Measurements from ENCODE around the gene PCDHA8. TPM values are rescaled to one million over a fixed set of nuclear protein-coding genes. Genes with fewer than 3 reads are reported as not detected.
"Not testable (repeated sequence)": the region's sequence is repeated elsewhere in the genome, so short reads cannot be mapped to it uniquely, and the experiment has no call there.

Gene PCDHA8
- total and polyA plus RNA-seq, 10 of the 15 experiments (the other 5 are each of a cell fraction or from before 2014, with no cell fraction given), result not detected

- no peak for TF ChIP-seq ESRRA (IDR thresholded peaks at IDR 0.05; ENCODE audit: low read length)
- no peak for TF ChIP-seq IRF5 (IDR thresholded peaks at IDR 0.05; ENCODE audit: borderline replicate concordance)
- no peak for TF ChIP-seq MTA3 (IDR thresholded peaks at IDR 0.05; ENCODE audit: borderline replicate concordance, low read length)
Observed at GRCh38 chr5:140870221-140871201, 29.5 kb downstream of the PCDHA8 start (continued).

DNA sequence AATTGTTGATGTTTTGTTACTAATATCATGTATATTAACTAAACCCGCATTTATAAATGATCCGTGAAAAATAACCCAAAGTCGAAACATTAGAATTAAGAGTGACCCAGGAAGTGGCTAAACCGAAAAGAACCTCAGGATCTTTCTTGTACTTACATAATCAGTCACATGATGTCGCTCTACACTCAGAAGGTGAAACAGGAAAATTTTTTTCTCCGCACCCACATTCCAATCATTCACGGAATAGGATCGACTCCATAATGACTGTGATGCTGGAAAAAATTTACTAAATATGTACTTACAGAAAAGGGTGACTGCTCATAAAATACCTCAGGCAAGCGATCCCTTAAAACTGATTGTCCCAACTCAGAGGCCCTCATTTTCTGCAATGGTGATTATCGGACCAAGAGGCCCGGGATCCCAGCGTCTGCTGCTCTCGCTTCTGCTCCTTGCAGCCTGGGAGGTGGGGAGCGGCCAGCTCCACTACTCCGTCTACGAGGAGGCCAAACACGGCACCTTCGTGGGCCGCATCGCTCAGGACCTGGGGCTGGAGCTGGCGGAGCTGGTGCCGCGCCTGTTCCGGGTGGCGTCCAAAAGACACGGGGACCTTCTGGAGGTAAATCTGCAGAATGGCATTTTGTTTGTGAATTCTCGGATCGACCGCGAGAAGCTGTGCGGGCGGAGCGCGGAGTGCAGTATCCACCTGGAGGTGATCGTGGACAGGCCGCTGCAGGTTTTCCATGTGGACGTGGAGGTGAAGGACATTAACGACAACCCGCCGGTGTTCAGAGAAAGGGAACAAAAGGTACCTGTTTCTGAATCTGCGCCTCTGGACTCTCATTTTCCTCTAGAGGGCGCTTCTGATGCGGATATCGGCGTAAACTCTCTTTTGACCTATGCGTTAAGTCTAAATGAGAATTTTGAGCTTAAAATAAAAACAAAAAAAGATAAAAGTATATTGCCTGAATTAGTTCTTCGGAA, 34.4 kb downstream of the PCDHA8 start, which contains the start of gene PCDHA12:
TSS of gene PCDHA12 (plus strand) at position 224 of the 981 bp plus-strand sequence. CDS start at position 389, 165 bp downstream.
- BruUV-seq (replicated peaks), result no TSS peak
- 58% methylated on average over 45 of the region's 47 CpGs for WGBS (ENCODE audit: insufficient coverage, insufficient replicate concordance, low lambda C conversion rate, missing lambda C conversion rate)
- POLR2A ChIA-PET, result no interaction called here
- RAD21 ChIA-PET (ENCODE audit: unreplicated experiment), result no interaction called here
- H3K9ac ChIP-seq (ENCODE audit: control insufficient read depth, insufficient read depth, low read length), result no peak within 1 kb of the TSS
- no peaks in the 10 kb centered on the region for H3K36me3 ChIP-seq (ENCODE audit: control insufficient read depth in 2 of 2, insufficient read depth in 2 of 2, low read length in 1 of 2)
- SMC1A ChIA-PET (ENCODE audit: uncharacterized antibody, unreplicated experiment), result no interaction called here
- no peak within 1 kb of the TSS for H3K4me2 ChIP-seq (ENCODE audit: control insufficient read depth, insufficient read depth)
- FAIRE-seq (no peak), ATAC-seq (no peak), DNase-seq (ENCODE audit: low read depth, low spot score) (no peak)
- no peaks in the 10 kb centered on the region for H3K27me3 ChIP-seq (replicated peaks in 1 of 2; ENCODE audit: control insufficient read depth in 2 of 2, insufficient read depth in 2 of 2, low read length in 1 of 2)
- no peaks in the 10 kb centered on the region for H4K20me1 ChIP-seq (ENCODE audit: control insufficient read depth, insufficient read depth)
- intact Hi-C loops (cut with micrococcal nuclease; ENCODE audit: unreplicated experiment) (no loop called here), in situ Hi-C loops (cut with MboI) (no loop called here)
- no peak within 1 kb of the TSS for H2AFZ ChIP-seq (ENCODE audit: control insufficient read depth, low read depth, low read length)
- H3K4me1 ChIP-seq (ENCODE audit: control insufficient read depth, insufficient read depth, low read length), result no peaks in the 10 kb centered on the region
- TF ChIP-seq CBX3 (IDR thresholded peaks at IDR 0.05; ENCODE audit: borderline replicate concordance, low read depth) (no peak), RB1 (IDR thresholded peaks at IDR 0.05; ENCODE audit: borderline replicate concordance) (no peak)
- TF ChIP-seq, protein P1, sequence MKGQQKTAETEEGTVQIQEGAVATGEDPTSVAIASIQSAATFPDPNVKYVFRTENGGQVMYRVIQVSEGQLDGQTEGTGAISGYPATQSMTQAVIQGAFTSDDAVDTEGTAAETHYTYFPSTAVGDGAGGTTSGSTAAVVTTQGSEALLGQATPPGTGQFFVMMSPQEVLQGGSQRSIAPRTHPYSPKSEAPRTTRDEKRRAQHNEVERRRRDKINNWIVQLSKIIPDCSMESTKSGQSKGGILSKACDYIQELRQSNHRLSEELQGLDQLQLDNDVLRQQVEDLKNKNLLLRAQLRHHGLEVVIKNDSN (IDR thresholded peaks at IDR 0.05; ENCODE audit: borderline replicate concordance, extremely low read length, insufficient read depth, low read depth, low read length), result no peak
- H3K4me3 ChIP-seq, result no peak within 1 kb of the TSS
- CTCF ChIA-PET, result no interaction called here
- H3K79me2 ChIP-seq (ENCODE audit: control insufficient read depth, insufficient read depth, low read length), result no peaks in the 10 kb centered on the region
- H3K27ac ChIP-seq (ENCODE audit: control insufficient read depth, insufficient read depth), result no peak within 1 kb of the TSS
- H3K9me3 ChIP-seq (replicated peaks; ENCODE audit: control insufficient read depth, insufficient read depth, low read length), result no peaks in the 10 kb centered on the region; the same call in 2 of the 3 replicates

DNA sequence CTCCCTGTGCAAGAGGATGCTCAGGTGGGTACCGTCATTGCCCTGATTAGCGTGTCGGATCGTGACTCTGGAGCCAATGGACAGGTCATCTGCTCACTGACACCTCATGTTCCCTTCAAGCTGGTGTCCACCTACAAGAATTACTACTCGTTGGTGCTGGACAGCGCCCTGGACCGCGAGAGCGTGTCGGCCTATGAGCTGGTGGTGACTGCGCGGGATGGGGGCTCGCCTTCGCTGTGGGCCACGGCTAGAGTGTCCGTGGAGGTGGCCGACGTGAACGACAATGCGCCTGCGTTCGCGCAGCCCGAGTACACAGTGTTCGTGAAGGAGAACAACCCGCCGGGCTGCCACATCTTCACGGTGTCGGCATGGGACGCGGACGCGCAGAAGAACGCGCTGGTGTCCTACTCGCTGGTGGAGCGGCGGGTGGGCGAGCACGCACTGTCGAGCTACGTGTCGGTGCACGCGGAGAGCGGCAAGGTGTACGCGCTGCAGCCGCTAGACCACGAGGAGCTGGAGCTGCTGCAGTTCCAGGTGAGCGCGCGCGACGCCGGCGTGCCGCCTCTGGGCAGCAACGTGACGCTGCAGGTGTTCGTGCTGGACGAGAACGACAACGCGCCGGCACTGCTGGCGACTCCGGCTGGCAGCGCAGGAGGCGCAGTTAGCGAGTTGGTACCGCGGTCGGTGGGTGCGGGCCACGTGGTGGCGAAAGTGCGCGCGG, 35.7 kb downstream of the PCDHA8 start:
- H3K9me3 ChIP-seq (replicated peaks; ENCODE audit: control insufficient read depth, insufficient read depth, low read length); H3K4me2 ChIP-seq (ENCODE audit: control insufficient read depth, insufficient read depth); ATAC-seq; H3K27ac ChIP-seq (ENCODE audit: control insufficient read depth, insufficient read depth); in situ Hi-C loops (cut with MboI); H3K27me3 ChIP-seq (replicated peaks in 1 of 2; ENCODE audit: control insufficient read depth in 2 of 2, insufficient read depth in 2 of 2, low read length in 1 of 2); H3K79me2 ChIP-seq (ENCODE audit: control insufficient read depth, insufficient read depth, low read length); H3K4me1 ChIP-seq (ENCODE audit: control insufficient read depth, insufficient read depth, low read length); RAD21 ChIA-PET (ENCODE audit: unreplicated experiment); H3K36me3 ChIP-seq (ENCODE audit: control insufficient read depth in 2 of 2, insufficient read depth in 2 of 2, low read length in 1 of 2); intact Hi-C loops (cut with micrococcal nuclease; ENCODE audit: unreplicated experiment); H2AFZ ChIP-seq (ENCODE audit: control insufficient read depth, low read depth, low read length); DNase-seq (ENCODE audit: low read depth, low spot score); H3K9ac ChIP-seq (ENCODE audit: control insufficient read depth, insufficient read depth, low read length); BruUV-seq (replicated peaks); H3K4me3 ChIP-seq; CTCF ChIA-PET; POLR2A ChIA-PET; H4K20me1 ChIP-seq (ENCODE audit: control insufficient read depth, insufficient read depth); SMC1A ChIA-PET (ENCODE audit: uncharacterized antibody, unreplicated experiment); FAIRE-seq: not testable (repeated sequence)
- 84% methylated on average over 41 of the region's 80 CpGs for WGBS (ENCODE audit: insufficient coverage, insufficient replicate concordance, low lambda C conversion rate, missing lambda C conversion rate)
